ENCODE measurements around the gene ZNF488.

The ZNF488 gene

GRCh38 chr10:47414752-47415519 is 30.8 kb upstream of the ZNF488 start:
- DNase-seq (ENCODE audit: extremely low spot score), result no peak
- ChIA-PET CTCF (no interaction called here), POLR2A (no interaction called here)
- TF ChIP-seq CTCF (IDR thresholded peaks at IDR 0.05; ENCODE audit: control extremely low read depth, extremely low read depth, low read depth, missing control alignments), result no peak

DNA sequence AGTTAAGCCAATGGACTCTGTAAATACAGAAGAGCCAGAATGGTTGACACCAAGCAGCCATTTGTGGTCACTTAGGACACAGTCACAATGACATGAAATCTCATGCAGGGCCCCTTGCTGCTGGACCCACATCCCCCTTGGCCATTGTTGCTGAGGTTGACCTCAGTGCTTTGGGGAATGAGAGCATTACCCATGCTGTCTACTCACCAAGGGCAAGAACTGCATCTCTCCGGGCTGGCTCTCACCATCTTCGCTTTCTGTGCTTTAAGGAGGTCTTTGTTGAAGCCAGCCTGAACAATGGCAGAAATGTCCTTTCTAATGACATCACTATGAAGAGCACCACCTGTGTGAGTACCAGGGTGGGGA is 30.1 kb upstream of the ZNF488 start:
- CTCF ChIA-PET, result no interaction called here
- no peak for DNase-seq (ENCODE audit: extremely low spot score)
- no peak for TF ChIP-seq CTCF (IDR thresholded peaks at IDR 0.05; ENCODE audit: control extremely low read depth, extremely low read depth, low read depth, missing control alignments)
- POLR2A ChIA-PET, result no interaction called here

GRCh38 chr10:47413531-47414226 is 29.6 kb upstream of the ZNF488 start:
- DNase-seq (ENCODE audit: extremely low spot score), result no peak
- no peak for TF ChIP-seq CTCF (IDR thresholded peaks at IDR 0.05; ENCODE audit: control extremely low read depth, extremely low read depth, low read depth, missing control alignments)
- CTCF ChIA-PET, result no interaction called here
- POLR2A ChIA-PET, result no interaction called here

GRCh38 chr10:47412869-47413268 is 28.8 kb upstream of the ZNF488 start:
- ChIA-PET POLR2A (no interaction called here), CTCF (no interaction called here)
- TF ChIP-seq CTCF (IDR thresholded peaks at IDR 0.05; ENCODE audit: control extremely low read depth, extremely low read depth, low read depth, missing control alignments), result no peak
- DNase-seq (ENCODE audit: extremely low spot score), result no peak

DNA sequence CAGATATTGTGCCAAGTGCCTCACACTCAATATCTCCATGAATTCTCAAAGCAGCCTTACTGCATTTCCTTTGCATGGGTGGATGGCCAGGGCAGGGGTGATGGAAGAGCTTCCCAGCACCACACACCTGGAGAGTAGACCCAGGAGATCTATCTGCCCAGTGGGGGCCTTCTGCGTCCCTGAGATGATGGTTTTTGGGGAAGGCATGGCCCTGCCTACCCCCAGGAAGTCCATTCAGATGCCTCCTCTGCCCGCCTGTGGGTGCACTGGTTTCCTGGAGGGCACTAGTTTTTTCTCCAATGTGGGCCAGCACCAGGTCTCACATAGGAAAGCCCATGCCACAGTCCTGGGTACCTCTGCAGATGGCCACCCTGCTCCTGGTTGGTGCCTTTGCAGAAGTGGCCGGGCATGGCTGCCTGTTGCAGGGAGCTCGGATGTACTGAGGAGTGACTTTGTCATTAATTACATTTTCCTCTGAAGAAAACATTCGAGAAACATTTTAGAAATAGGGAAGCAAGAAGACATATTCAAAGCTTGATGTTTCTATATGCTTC is 28.2 kb upstream of the ZNF488 start:
- no peak for TF ChIP-seq CTCF (IDR thresholded peaks at IDR 0.05; ENCODE audit: control extremely low read depth, extremely low read depth, low read depth, missing control alignments)
- DNase-seq (ENCODE audit: extremely low spot score), result no peak
- CTCF ChIA-PET, result no interaction called here
- POLR2A ChIA-PET, result no interaction called here

DNA sequence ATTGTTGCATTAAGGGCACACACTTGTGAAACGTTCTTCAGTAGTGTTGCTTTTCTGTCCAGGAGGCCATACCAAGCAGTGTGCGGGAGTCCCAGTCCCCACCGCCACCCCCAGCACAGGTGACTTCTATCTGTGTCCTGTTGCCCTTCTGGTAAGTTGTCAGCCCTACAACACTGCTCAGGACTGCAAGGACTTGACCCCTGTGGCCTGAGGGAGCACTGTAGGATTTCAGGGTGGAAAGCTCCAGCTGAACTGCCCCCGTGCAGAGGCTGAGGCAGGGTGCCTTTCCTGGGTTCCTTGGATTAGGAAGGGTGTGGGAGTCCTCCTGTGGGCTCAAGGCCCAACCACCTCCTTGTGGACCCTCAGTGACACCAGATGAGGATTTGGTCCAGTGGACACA is 26.8 kb upstream of the ZNF488 start:
- DNase-seq (ENCODE audit: extremely low spot score), result no peak
- ChIA-PET POLR2A (no interaction called here), CTCF (no interaction called here)
- TF ChIP-seq CTCF (IDR thresholded peaks at IDR 0.05; ENCODE audit: control extremely low read depth, extremely low read depth, low read depth, missing control alignments), result no peak
